WTC11 (cell line): ENCODE data around the gene B4GALNT3.

Experiments used
- CREM ChIP-seq: sonication (generic); formaldehyde crosslinking; IDR thresholded peaks from 2 replicates; pipeline ENCODE4 v1.8.1; 2022; ENCODE audit warnings: mild to moderate bottlenecking, missing genetic modification reagents, moderate library complexity
- FOXJ3 ChIP-seq: sonication (generic); formaldehyde crosslinking; IDR thresholded peaks from 2 replicates; pipeline ENCODE4 v1.9.0; 2021; ENCODE audit warnings: missing genetic modification reagents, mild to moderate bottlenecking, borderline replicate concordance
- TF ChIP-seq, protein P1 (sequence below): fragments of 200-600 bp; IDR thresholded peaks from 2 replicates; pipeline ENCODE4 v1.8.0; 2022; ENCODE audit warnings: antibody characterized with exemption
- TF ChIP-seq, protein P2 (sequence below): sonication (generic); formaldehyde crosslinking; IDR thresholded peaks from 2 replicates; pipeline ENCODE4 v1.8.0; 2022; ENCODE audit warnings: mild to moderate bottlenecking, missing genetic modification reagents
- TF ChIP-seq, protein P3 (sequence below): sonication (generic); formaldehyde crosslinking; IDR thresholded peaks from 2 replicates; pipeline ENCODE4 v1.8.0; 2022; ENCODE audit warnings: mild to moderate bottlenecking, missing genetic modification reagents

DNA sequence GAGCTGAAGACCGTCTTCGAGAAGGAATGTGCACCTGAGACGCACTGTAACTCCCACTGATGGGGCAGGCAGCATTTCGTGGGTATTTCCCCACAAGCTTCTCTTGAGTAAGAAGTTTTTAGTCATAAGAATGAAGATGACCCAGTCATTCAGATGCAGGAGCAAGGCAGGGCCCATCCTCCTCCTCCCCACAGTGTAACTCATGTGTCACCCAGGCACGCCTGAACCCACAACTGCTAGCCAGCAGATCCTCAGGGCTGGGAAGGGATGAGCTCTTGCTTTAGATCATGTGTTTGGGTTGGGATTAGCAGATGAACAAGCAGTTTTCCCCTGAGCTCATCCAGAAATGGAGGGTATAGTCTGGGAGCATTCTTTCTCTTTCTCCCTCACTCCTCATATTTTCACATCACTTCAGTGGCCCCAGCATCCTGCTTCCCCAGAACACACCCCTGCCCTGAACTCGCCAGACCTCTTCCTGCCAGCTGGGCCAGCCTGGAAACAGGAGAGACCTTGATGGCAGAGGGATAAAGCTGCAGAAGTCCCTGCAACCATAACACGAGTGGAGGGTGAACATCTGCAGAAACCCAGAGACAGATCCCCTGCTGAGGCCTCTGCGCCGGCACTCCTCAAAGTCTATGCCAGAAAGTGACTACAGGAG is 73.3 kb downstream of the B4GALNT3 start:
- TF ChIP-seq, protein P1, sequence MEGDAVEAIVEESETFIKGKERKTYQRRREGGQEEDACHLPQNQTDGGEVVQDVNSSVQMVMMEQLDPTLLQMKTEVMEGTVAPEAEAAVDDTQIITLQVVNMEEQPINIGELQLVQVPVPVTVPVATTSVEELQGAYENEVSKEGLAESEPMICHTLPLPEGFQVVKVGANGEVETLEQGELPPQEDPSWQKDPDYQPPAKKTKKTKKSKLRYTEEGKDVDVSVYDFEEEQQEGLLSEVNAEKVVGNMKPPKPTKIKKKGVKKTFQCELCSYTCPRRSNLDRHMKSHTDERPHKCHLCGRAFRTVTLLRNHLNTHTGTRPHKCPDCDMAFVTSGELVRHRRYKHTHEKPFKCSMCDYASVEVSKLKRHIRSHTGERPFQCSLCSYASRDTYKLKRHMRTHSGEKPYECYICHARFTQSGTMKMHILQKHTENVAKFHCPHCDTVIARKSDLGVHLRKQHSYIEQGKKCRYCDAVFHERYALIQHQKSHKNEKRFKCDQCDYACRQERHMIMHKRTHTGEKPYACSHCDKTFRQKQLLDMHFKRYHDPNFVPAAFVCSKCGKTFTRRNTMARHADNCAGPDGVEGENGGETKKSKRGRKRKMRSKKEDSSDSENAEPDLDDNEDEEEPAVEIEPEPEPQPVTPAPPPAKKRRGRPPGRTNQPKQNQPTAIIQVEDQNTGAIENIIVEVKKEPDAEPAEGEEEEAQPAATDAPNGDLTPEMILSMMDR: no peak
- TF ChIP-seq, protein P2, sequence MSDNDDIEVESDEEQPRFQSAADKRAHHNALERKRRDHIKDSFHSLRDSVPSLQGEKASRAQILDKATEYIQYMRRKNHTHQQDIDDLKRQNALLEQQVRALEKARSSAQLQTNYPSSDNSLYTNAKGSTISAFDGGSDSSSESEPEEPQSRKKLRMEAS (CRISPR knock-in tag): no peak
- no peak for TF ChIP-seq CREM (CRISPR knock-in tag)
- TF ChIP-seq, protein P3, sequence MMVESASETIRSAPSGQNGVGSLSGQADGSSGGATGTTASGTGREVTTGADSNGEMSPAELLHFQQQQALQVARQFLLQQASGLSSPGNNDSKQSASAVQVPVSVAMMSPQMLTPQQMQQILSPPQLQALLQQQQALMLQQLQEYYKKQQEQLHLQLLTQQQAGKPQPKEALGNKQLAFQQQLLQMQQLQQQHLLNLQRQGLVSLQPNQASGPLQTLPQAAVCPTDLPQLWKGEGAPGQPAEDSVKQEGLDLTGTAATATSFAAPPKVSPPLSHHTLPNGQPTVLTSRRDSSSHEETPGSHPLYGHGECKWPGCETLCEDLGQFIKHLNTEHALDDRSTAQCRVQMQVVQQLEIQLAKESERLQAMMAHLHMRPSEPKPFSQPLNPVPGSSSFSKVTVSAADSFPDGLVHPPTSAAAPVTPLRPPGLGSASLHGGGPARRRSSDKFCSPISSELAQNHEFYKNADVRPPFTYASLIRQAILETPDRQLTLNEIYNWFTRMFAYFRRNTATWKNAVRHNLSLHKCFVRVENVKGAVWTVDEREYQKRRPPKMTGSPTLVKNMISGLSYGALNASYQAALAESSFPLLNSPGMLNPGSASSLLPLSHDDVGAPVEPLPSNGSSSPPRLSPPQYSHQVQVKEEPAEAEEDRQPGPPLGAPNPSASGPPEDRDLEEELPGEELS: no peak
- no peak for TF ChIP-seq FOXJ3 (CRISPR knock-in tag)
